ENCODE data around the gene ALKBH3.
A peak's percentile ranks its signal among the peaks of the same experiment; 100 is the strongest.

- TF ChIP-seq POLR2A (IDR thresholded peaks at IDR 0.05; ENCODE audit: low read depth, low read length) (no peak), CTCF (IDR thresholded peaks at IDR 0.05; ENCODE audit: extremely low read depth in 1 of 2, insufficient read depth in 1 of 2, low read depth in 1 of 2, low read length in 2 of 2) (peak; percentile 82 to 87), EZH2 (IDR thresholded peaks at IDR 0.05; ENCODE audit: borderline replicate concordance, low read depth, low read length, severe bottlenecking) (no peak), JUN (IDR thresholded peaks at IDR 0.05; ENCODE audit: borderline replicate concordance, insufficient read depth, insufficient read length, low read depth) (no peak), POLR2AphosphoS5 (IDR thresholded peaks at IDR 0.05; ENCODE audit: insufficient read depth, low read depth, low read length) (no peak), MAX (IDR thresholded peaks at IDR 0.05; ENCODE audit: insufficient read depth, insufficient read length) (no peak), GATA2 (IDR thresholded peaks at IDR 0.05; ENCODE audit: insufficient read depth, insufficient read length, low read depth, low read length) (no peak), FOS (IDR thresholded peaks at IDR 0.05; ENCODE audit: borderline replicate concordance, insufficient read depth, low read length) (no peak)
Measured at GRCh38 chr11:43944761-43945311, 64.2 kb downstream of the ALKBH3 start.

Data from endothelial cell of umbilical vein (primary cell).